GM12865 (cell line): ENCODE results near the gene STON2.

Experiments used
- DNase-seq: peaks from one replicate; pipeline ENCODE4 v3.0.0; 2010; ENCODE audit warnings: low read depth
- H3K4me3 ChIP-seq: 2 replicates; pipeline ENCODE4 v1.5.1; 2011; ENCODE audit warnings: mild to moderate bottlenecking, low read depth, low read length, control low read depth
- CTCF ChIP-seq: IDR thresholded peaks from 2 replicates; pipeline ENCODE4 v1.5.1; 2011; ENCODE audit warnings: low read length, control low read depth, low read depth, inconsistent platforms; ENCODE audit not compliant: insufficient read depth; ENCODE audit errors: missing control alignments

STON2 gene

GRCh38 chr14:81301371-81301770, 98.8 kb downstream of the STON2 start:
- no peak for TF ChIP-seq CTCF
- DNase-seq, result no peak
- no peak overlapping the region for H3K4me3 ChIP-seq

- TF ChIP-seq CTCF, result no peak
- H3K4me3 ChIP-seq, result no peak overlapping the region
- no peak for DNase-seq
Measured at GRCh38 chr14:81298911-81299310, 101.2 kb downstream of the STON2 start.

GRCh38 chr14:81298122-81298521, 102.0 kb downstream of the STON2 start:
- no peak overlapping the region for H3K4me3 ChIP-seq
- no peak for DNase-seq
- no peak for TF ChIP-seq CTCF

- H3K4me3 ChIP-seq, result no peak overlapping the region
- TF ChIP-seq CTCF, result no peak
- DNase-seq, result no peak
Measured at GRCh38 chr14:81295958-81296923, 103.9 kb downstream of the STON2 start.

- DNase-seq, result no peak
- no peak overlapping the region for H3K4me3 ChIP-seq
- no peak for TF ChIP-seq CTCF
Measured at GRCh38 chr14:81289516-81289915, 110.6 kb downstream of the STON2 start.

GRCh38 chr14:81286574-81287370, 113.4 kb downstream of the STON2 start:
- TF ChIP-seq CTCF, result no peak
- no peak overlapping the region for H3K4me3 ChIP-seq
- no peak for DNase-seq
